OCI-LY7 (cell line): ENCODE data around the gene CCNI2.

ENCODE experiments used
- CTCF ChIP-seq: fragments of 200-600 bp; sonication (generic); conservative IDR thresholded peaks from 2 replicates; pipeline ENCODE4 v1.5.1; 2014; ENCODE audit warnings: mild to moderate bottlenecking, antibody characterized with exemption, low read length, moderate library complexity, mixed read lengths
- EZH2phosphoT487 ChIP-seq: fragments of 200-600 bp; sonication (generic); IDR thresholded peaks from 2 replicates; pipeline ENCODE4 v1.6.1; 2018; ENCODE audit warnings: low read depth, borderline replicate concordance, mild to moderate bottlenecking, mixed run types, antibody characterized with exemption, low read length, moderate library complexity, mixed read lengths

DNA sequence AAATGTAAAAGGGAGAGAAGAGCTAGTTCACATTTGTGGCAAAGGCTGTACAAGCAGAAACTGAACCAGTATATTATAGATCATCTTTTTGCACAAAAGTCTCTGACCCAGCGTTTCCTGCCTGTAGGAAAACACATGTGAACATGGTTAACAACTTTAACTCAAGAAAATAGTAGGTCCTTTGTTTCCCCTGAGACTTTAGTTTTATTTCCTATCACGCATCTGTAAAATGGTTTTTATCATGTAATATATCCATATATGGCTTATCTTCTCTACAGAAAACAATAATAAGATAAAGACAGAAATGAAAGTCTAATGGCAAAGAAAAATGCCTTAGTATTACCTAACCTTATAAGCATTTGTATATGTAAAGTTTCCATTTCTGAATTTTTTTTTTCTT lies 12.5 kb upstream of the CCNI2 start:
- no peak for TF ChIP-seq CTCF
- TF ChIP-seq EZH2phosphoT487: no peak
